K562 (cell line): ENCODE results near the gene C1QTNF3. TPM values are rescaled to one million over a fixed set of nuclear protein-coding genes. Genes with fewer than 3 reads are reported as not detected.

Source experiments
- RREB1 ChIP-seq: fragments of 250-450 bp; sonication (Bioruptor Pico); IDR thresholded peaks from 2 replicates; pipeline ENCODE4 v1.4.0; 2020
- polyA plus RNA-seq, 8 experiments: library from polyadenylated mRNA; depleted of rRNA in 4 of 8; stranded (reverse) in 5 of 8; unstranded in 3 of 8; fragments of >200 nt; fragmentation: Nextera tagmentation in 2 of 8; fragmentation: Illumina TruSeq in 1 of 8; extraction: Ambion mirVana in 2 of 8; extraction: Trizol in 1 of 8; gene quantifications; 2 replicates each; pipeline versions ENCODE4 v1.2.1 to v1.2.3, GENCODE V29; 2011 to 2014; ENCODE audit warnings: inconsistent platforms in 1 of 8, missing spikeins in 1 of 8
- total RNA-seq, 7 experiments: library from RNA; depleted of rRNA in 6 of 7; stranded (reverse); fragments of >200 nt in 6 of 7; fragmentation: Illumina TruSeq in 2 of 7; extraction: Trizol in 2 of 7; gene quantifications; 2 replicates each; pipeline versions ENCODE4 v1.2.1 to v1.2.3, GENCODE V29; 2011 to 2021; ENCODE audit warnings: low replicate concordance in 1 of 7
- TF ChIP-seq, protein P1 (sequence below): fragments of 450-650 bp; formaldehyde crosslinking; IDR thresholded peaks from 2 replicates; pipeline ENCODE4 v1.4.0; 2022; ENCODE audit warnings: missing genetic modification characterization
- TF ChIP-seq, protein P2 (sequence below): sonication (generic); formaldehyde crosslinking; IDR thresholded peaks from 2 replicates; pipeline ENCODE4 v1.5.0; 2020; ENCODE audit warnings: missing genetic modification reagents

Gene C1QTNF3
- total and polyA plus RNA-seq, 9 of the 15 experiments (the other 6 are each of a cell fraction or from before 2014, with no cell fraction given): 0.51 to 3.3 (median 2.0) TPM

DNA sequence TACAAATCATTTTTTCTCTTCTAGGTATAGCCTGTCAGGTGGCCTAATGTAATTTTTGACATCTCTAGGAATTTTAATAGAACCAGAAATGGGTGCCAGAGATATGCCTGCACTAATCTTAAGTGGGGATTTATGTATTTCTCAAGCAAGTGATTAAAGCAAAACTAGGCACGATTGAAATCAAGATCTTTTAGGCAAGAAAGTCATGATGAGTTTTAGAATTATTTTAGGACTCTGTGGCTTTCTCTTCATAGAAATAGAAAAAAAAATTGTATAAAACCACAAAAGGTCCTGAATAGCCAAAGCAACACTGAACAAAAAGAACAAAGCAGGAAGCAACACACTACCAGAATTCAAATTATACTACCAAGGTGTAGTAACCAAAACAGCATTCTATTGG, 34.2 kb downstream of the C1QTNF3 start (continued):
- TF ChIP-seq RREB1 (CRISPR knock-in tag): no peak
- TF ChIP-seq, protein P1, sequence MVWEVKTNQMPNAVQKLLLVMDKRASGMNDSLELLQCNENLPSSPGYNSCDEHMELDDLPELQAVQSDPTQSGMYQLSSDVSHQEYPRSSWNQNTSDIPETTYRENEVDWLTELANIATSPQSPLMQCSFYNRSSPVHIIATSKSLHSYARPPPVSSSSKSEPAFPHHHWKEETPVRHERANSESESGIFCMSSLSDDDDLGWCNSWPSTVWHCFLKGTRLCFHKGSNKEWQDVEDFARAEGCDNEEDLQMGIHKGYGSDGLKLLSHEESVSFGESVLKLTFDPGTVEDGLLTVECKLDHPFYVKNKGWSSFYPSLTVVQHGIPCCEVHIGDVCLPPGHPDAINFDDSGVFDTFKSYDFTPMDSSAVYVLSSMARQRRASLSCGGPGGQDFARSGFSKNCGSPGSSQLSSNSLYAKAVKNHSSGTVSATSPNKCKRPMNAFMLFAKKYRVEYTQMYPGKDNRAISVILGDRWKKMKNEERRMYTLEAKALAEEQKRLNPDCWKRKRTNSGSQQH (CRISPR knock-in tag): no peak
- TF ChIP-seq, protein P2, sequence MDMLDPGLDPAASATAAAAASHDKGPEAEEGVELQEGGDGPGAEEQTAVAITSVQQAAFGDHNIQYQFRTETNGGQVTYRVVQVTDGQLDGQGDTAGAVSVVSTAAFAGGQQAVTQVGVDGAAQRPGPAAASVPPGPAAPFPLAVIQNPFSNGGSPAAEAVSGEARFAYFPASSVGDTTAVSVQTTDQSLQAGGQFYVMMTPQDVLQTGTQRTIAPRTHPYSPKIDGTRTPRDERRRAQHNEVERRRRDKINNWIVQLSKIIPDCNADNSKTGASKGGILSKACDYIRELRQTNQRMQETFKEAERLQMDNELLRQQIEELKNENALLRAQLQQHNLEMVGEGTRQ (CRISPR knock-in tag): no peak
